ENCODE results near the gene DGKD. TPM values are rescaled to one million over a fixed set of nuclear protein-coding genes. Genes with fewer than 3 reads are reported as not detected.

DGKD gene
- total and polyA plus RNA-seq, 2 donors from 2014 or later, result 2.6 to 32.3 TPM

GRCh38 chr2:233445152-233445830, 91.0 kb downstream of the DGKD start:
- Histone ChIP-seq H3K27me3 (ENCODE audit: control insufficient read depth, insufficient read depth, low read length) (no peaks in the 10 kb centered on the region), H3K9me3 (ENCODE audit: control insufficient read depth in 2 of 3, insufficient read depth in 1 of 3, low read length in 3 of 3) (no peaks in the 10 kb centered on the region), H3K27ac (ENCODE audit: low read depth in 2 of 2, low read length in 2 of 2) (no peak overlapping the region), H3K4me1 (ENCODE audit: control insufficient read depth in 2 of 3, insufficient read depth in 2 of 3, low read depth in 1 of 3, low read length in 3 of 3) (no peaks in the 10 kb centered on the region), H3K9ac (ENCODE audit: low read length in 3 of 3) (no peak overlapping the region), H3K4me3 (ENCODE audit: low read length in 3 of 3) (no peak overlapping the region), H3K36me3 (ENCODE audit: control insufficient read depth in 2 of 3, insufficient read depth in 3 of 3, low read length in 3 of 3) (peaks cover 0 to 3% (median 0%) of the 10 kb centered on the region in 3 donors)
- intact Hi-C loops (cut with DNase I), result no loop called here
- TF ChIP-seq CTCF (IDR thresholded peaks at IDR 0.05; ENCODE audit: borderline replicate concordance, extremely low read depth, insufficient read depth), result no peak
- FAIRE-seq (no peak), DNase-seq (peak in 2 of 5 donors; percentile 24 to 62)

DNA sequence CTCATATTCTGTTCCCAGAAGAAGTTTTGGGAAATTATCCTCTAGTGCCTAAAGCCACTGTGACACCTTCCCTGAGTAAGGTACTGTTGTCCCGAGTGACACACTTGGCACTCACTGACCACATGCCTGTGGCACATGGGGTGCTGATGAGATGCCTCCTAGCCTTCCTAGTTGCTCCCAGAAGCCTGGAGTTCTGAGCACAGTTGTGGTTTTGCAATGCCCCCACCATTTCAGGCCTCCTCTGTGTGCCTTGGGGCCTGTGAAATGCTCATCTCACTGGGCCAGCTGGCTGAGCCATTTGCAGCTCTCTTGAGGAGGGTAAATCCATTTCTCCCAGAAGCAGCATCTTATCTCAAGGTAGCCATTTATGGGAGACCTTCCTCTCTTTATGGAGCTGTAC, 91.8 kb downstream of the DGKD start:
- Histone ChIP-seq H3K36me3 (ENCODE audit: control insufficient read depth in 2 of 3, insufficient read depth in 3 of 3, low read length in 3 of 3) (peaks cover 0 to 6% (median 0%) of the 10 kb centered on the region in 3 donors), H3K27me3 (ENCODE audit: control insufficient read depth, insufficient read depth, low read length) (no peaks in the 10 kb centered on the region), H3K4me1 (ENCODE audit: control insufficient read depth in 2 of 3, insufficient read depth in 2 of 3, low read depth in 1 of 3, low read length in 3 of 3) (no peaks in the 10 kb centered on the region), H3K9ac (ENCODE audit: low read length in 3 of 3) (no peak overlapping the region), H3K4me3 (ENCODE audit: low read length in 3 of 3) (no peak overlapping the region), H3K9me3 (ENCODE audit: control insufficient read depth in 2 of 3, insufficient read depth in 1 of 3, low read length in 3 of 3) (no peaks in the 10 kb centered on the region), H3K27ac (ENCODE audit: low read depth in 2 of 2, low read length in 2 of 2) (no peak overlapping the region)
- DNase-seq, result peak in 2 of 5 donors; percentile 16
- no peak for TF ChIP-seq CTCF (IDR thresholded peaks at IDR 0.05; ENCODE audit: borderline replicate concordance, extremely low read depth, insufficient read depth)
- intact Hi-C loops (cut with DNase I), result no loop called here
- no peak for FAIRE-seq

DNA sequence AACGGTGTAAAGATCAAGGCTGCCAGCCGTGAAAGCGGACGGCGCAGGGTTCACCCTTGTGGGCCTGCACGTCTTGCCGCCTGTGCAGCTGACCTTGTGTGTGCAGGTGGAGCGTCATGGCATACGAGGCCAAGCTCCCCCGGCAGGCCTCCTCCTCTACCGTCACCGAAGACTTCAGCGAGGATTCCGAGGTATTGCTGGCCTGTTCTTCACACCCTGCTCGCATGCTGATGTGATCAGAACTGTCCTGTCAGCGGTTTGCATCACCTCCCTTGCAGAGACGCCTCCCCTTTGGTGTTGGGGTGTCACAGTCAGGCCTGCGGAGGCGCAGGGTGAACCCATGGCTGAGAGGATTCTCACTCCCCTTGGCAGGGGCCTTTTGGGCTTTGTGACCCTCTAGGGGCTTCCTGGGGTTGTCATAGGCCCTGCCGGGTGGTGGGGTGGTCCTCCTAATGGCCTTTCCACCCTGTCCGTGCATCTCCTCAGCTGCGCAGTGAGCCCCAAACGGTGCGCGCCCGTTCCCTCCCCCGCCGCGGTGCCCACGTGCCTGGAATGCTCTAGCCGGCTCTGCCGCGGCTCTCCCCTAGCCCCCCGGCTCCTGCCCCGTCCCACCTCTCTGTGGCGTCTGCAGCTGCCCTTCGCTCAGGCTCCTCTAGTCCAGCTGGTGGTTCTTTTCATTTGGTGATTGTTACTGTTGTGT, 92.5 kb downstream of the DGKD start:
- peaks cover 0 to 6% (median under 1%) of the 10 kb centered on the region in 3 donors for H3K36me3 ChIP-seq (ENCODE audit: control insufficient read depth in 2 of 3, insufficient read depth in 3 of 3, low read length in 3 of 3)
- intact Hi-C loops (cut with DNase I), result no loop called here
- peak in 2 of 5 donors; percentile 23 to 61 for DNase-seq
- FAIRE-seq, result no peak
- no peak overlapping the region for H3K4me3 ChIP-seq (ENCODE audit: low read length in 3 of 3)
- no peaks in the 10 kb centered on the region for H3K27me3 ChIP-seq (ENCODE audit: control insufficient read depth, insufficient read depth, low read length)
- H3K9ac ChIP-seq (ENCODE audit: low read length in 3 of 3), result no peak overlapping the region
- TF ChIP-seq CTCF (IDR thresholded peaks at IDR 0.05; ENCODE audit: borderline replicate concordance, extremely low read depth, insufficient read depth), result no peak
- no peaks in the 10 kb centered on the region for H3K4me1 ChIP-seq (ENCODE audit: control insufficient read depth in 2 of 3, insufficient read depth in 2 of 3, low read depth in 1 of 3, low read length in 3 of 3)
- H3K27ac ChIP-seq (ENCODE audit: low read depth in 2 of 2, low read length in 2 of 2), result no peak overlapping the region
- no peaks in the 10 kb centered on the region for H3K9me3 ChIP-seq (ENCODE audit: control insufficient read depth in 2 of 3, insufficient read depth in 1 of 3, low read length in 3 of 3)

Data from kidney (tissue), 14 donors.